GM23338 (cell line): ENCODE measurements around the gene KANK3.

Source experiments
- CREB1 ChIP-seq: fragments of 250-450 bp; sonication (Bioruptor Pico); IDR thresholded peaks from 2 replicates; pipeline ENCODE4 v1.5.0; 2020; ENCODE audit warnings: low read depth, mild to moderate bottlenecking, moderate library complexity
- CTCF ChIP-seq, 2 experiments: fragments of 200-600 bp in 1 of 2; sonication (generic) in 1 of 2; conservative IDR thresholded peaks; 2 replicates each; pipeline versions ENCODE4 v1.5.1 to v1.6.1; 2016 to 2017; ENCODE audit warnings: antibody characterized with exemption in 2 of 2, low read depth in 2 of 2, mild to moderate bottlenecking in 2 of 2, moderate library complexity in 1 of 2
- ETS1 ChIP-seq: IDR thresholded peaks from 2 replicates; pipeline ENCODE4 v1.6.1; 2016; ENCODE audit warnings: antibody characterized with exemption
- EZH2 ChIP-seq: fragments of 200-600 bp; sonication (generic); IDR thresholded peaks from one replicate; pipeline ENCODE4 v1.8.0; 2017; ENCODE audit warnings: antibody characterized with exemption, mild to moderate bottlenecking, low read depth; ENCODE audit not compliant: unreplicated experiment
- EZH2phosphoT487 ChIP-seq: fragments of 200-600 bp; sonication (generic); IDR thresholded peaks from one replicate; pipeline ENCODE4 v1.8.1; 2018; ENCODE audit warnings: antibody characterized with exemption; ENCODE audit not compliant: unreplicated experiment
- JUNB ChIP-seq: IDR thresholded peaks from one replicate; pipeline ENCODE4 v1.6.1; 2016; ENCODE audit warnings: antibody characterized with exemption; ENCODE audit not compliant: unreplicated experiment
- NANOG ChIP-seq: IDR thresholded peaks from 2 replicates; pipeline ENCODE4 v1.6.1; 2016; ENCODE audit warnings: antibody characterized with exemption, borderline replicate concordance
- POLR2AphosphoS5 ChIP-seq: IDR thresholded peaks from 2 replicates; pipeline ENCODE4 v1.6.1; 2016; ENCODE audit warnings: antibody characterized with exemption, low read depth
- STAT1 ChIP-seq: IDR thresholded peaks from one replicate; pipeline ENCODE4 v1.6.1; 2016; ENCODE audit warnings: antibody characterized with exemption; ENCODE audit not compliant: unreplicated experiment
- ZNF114 ChIP-seq: fragments of 250-450 bp; sonication (Bioruptor Pico); IDR thresholded peaks from 2 replicates; pipeline ENCODE4 v1.5.0; 2020; ENCODE audit warnings: mild to moderate bottlenecking, moderate library complexity
- ZNF331 ChIP-seq: fragments of 250-450 bp; sonication (Bioruptor Pico); IDR thresholded peaks from 2 replicates; pipeline ENCODE4 v1.5.0; 2020; ENCODE audit warnings: low read depth, mild to moderate bottlenecking, moderate library complexity
- TF ChIP-seq, protein P1 (sequence below): IDR thresholded peaks from one replicate; pipeline ENCODE4 v1.6.1; 2018; ENCODE audit warnings: antibody characterized with exemption; ENCODE audit not compliant: unreplicated experiment

GRCh38 chr19:8373867-8374813, 31.1 kb upstream of the KANK3 start:
- no peak for TF ChIP-seq EZH2phosphoT487
- TF ChIP-seq CTCF (conservative IDR thresholded peaks at IDR 0.05; ENCODE audit: low read depth in 2 of 2) = peak in 1 of 2 experiments; percentile 53; a peak in 2 of 4 replicates
- TF ChIP-seq POLR2AphosphoS5 = no peak
- TF ChIP-seq ZNF114 (CRISPR knock-in tag) = no peak
- TF ChIP-seq EZH2 = no peak
- no peak for TF ChIP-seq ETS1
- TF ChIP-seq, protein P1, sequence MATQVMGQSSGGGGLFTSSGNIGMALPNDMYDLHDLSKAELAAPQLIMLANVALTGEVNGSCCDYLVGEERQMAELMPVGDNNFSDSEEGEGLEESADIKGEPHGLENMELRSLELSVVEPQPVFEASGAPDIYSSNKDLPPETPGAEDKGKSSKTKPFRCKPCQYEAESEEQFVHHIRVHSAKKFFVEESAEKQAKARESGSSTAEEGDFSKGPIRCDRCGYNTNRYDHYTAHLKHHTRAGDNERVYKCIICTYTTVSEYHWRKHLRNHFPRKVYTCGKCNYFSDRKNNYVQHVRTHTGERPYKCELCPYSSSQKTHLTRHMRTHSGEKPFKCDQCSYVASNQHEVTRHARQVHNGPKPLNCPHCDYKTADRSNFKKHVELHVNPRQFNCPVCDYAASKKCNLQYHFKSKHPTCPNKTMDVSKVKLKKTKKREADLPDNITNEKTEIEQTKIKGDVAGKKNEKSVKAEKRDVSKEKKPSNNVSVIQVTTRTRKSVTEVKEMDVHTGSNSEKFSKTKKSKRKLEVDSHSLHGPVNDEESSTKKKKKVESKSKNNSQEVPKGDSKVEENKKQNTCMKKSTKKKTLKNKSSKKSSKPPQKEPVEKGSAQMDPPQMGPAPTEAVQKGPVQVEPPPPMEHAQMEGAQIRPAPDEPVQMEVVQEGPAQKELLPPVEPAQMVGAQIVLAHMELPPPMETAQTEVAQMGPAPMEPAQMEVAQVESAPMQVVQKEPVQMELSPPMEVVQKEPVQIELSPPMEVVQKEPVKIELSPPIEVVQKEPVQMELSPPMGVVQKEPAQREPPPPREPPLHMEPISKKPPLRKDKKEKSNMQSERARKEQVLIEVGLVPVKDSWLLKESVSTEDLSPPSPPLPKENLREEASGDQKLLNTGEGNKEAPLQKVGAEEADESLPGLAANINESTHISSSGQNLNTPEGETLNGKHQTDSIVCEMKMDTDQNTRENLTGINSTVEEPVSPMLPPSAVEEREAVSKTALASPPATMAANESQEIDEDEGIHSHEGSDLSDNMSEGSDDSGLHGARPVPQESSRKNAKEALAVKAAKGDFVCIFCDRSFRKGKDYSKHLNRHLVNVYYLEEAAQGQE = no peak
- no peak for TF ChIP-seq CREB1
- no peak for TF ChIP-seq JUNB
- TF ChIP-seq STAT1 = no peak
- no peak for TF ChIP-seq ZNF331 (CRISPR knock-in tag)
- TF ChIP-seq NANOG = no peak
